GM18520 (cell line): Measurements from ENCODE around the gene DMXL1.
"Not testable (repeated sequence)": the region's sequence is repeated elsewhere in the genome, so short reads cannot be mapped to it uniquely, and the experiment has no call there.

ENCODE experiments used
- ATAC-seq: cut with Tn5 transposase; IDR thresholded peaks from one replicate; pipeline ENCODE4 v1.9.1; 2021; ENCODE audit not compliant: unreplicated experiment

The DMXL1 gene

GRCh38 chr5:119200795-119201194, 129.9 kb downstream of the DMXL1 start:
- ATAC-seq: no peak

- no peak for ATAC-seq
Measured at GRCh38 chr5:119207105-119207504, 136.2 kb downstream of the DMXL1 start.

- ATAC-seq: no peak
Measured at GRCh38 chr5:119212026-119212425, 141.1 kb downstream of the DMXL1 start.

- ATAC-seq: no peak
Measured at GRCh38 chr5:119212676-119213075, 141.8 kb downstream of the DMXL1 start.

- ATAC-seq: no peak
Measured at GRCh38 chr5:119217183-119217582, 146.3 kb downstream of the DMXL1 start.

GRCh38 chr5:119218830-119219782, 148.2 kb downstream of the DMXL1 start:
- ATAC-seq: no peak

- ATAC-seq: peak; percentile 90
Measured at GRCh38 chr5:119220576-119221197, 149.8 kb downstream of the DMXL1 start.

- ATAC-seq: no peak
Measured at GRCh38 chr5:119221330-119221729, 150.4 kb downstream of the DMXL1 start.

GRCh38 chr5:119229950-119230349, 159.1 kb downstream of the DMXL1 start:
- no peak for ATAC-seq

- no peak for ATAC-seq
Measured at GRCh38 chr5:119238265-119239118, 167.6 kb downstream of the DMXL1 start.

GRCh38 chr5:119239119-119239417, 168.2 kb downstream of the DMXL1 start:
- no peak for ATAC-seq

GRCh38 chr5:119239826-119240225, 168.9 kb downstream of the DMXL1 start:
- not testable (repeated sequence) for ATAC-seq

GRCh38 chr5:119243888-119244287, 173.0 kb downstream of the DMXL1 start:
- no peak for ATAC-seq

- no peak for ATAC-seq
Measured at GRCh38 chr5:119250946-119251901, 180.3 kb downstream of the DMXL1 start.

- no peak for ATAC-seq
Measured at GRCh38 chr5:119255571-119256356, 184.9 kb downstream of the DMXL1 start.

GRCh38 chr5:119257613-119258012, 186.7 kb downstream of the DMXL1 start:
- ATAC-seq: no peak

- ATAC-seq: no peak
Measured at GRCh38 chr5:119263639-119264038, 192.8 kb downstream of the DMXL1 start.

GRCh38 chr5:119264186-119264585, 193.3 kb downstream of the DMXL1 start:
- no peak for ATAC-seq

- ATAC-seq: peak; percentile 70
Measured at GRCh38 chr5:119267958-119268386, 197.1 kb downstream of the DMXL1 start.
